GM23338 (cell line): ENCODE results near the gene DUSP7. TPM values are rescaled to one million over a fixed set of nuclear protein-coding genes. Genes with fewer than 3 reads are reported as not detected.
A peak's percentile ranks its signal among the peaks of the same experiment; 100 is the strongest.

ENCODE experiments used
- ATAC-seq: fragments of 200-7000 bp; cut with Tn5 transposase; 3 replicates; pipeline ENCODE4 v1.9.1; 2020
- DNase-seq: peaks from one replicate; pipeline ENCODE4 v3.0.0-alpha.2; 2015; ENCODE audit warnings: low spot score
- H2AFZ ChIP-seq: fragments of 200-600 bp; sonication (generic); 2 replicates; pipeline ENCODE4 v1.8.0; 2016; ENCODE audit warnings: antibody characterized with exemption, mild to moderate bottlenecking, moderate library complexity
- H3F3A ChIP-seq: fragments of 200-600 bp; sonication (generic); replicated peaks from 2 replicates; pipeline ENCODE4 v1.8.0; 2017; ENCODE audit warnings: antibody characterized with exemption, mixed run types, low read depth
- H3K27ac ChIP-seq: fragments of 200-600 bp; sonication (generic); 2 replicates; pipeline ENCODE4 v1.6.1; 2016; ENCODE audit warnings: low read depth
- H3K27me3 ChIP-seq: fragments of 200-600 bp; sonication (generic); 2 replicates; pipeline ENCODE4 v1.8.0; 2016; ENCODE audit warnings: mild to moderate bottlenecking, mixed run types, moderate library complexity; ENCODE audit not compliant: insufficient read depth
- H3K36me3 ChIP-seq: fragments of 200-600 bp; sonication (generic); 2 replicates; pipeline ENCODE4 v1.8.0; 2016; ENCODE audit warnings: mild to moderate bottlenecking; ENCODE audit not compliant: insufficient read depth
- H3K4me1 ChIP-seq: fragments of 200-600 bp; sonication (generic); 2 replicates; pipeline ENCODE4 v1.8.0; 2016; ENCODE audit warnings: mild to moderate bottlenecking, moderate library complexity; ENCODE audit not compliant: insufficient read depth
- H3K4me2 ChIP-seq: fragments of 200-600 bp; sonication (generic); 2 replicates; pipeline ENCODE4 v1.7.1; 2017; ENCODE audit warnings: mixed run types
- H3K4me3 ChIP-seq: fragments of 200-600 bp; sonication (generic); 2 replicates; pipeline ENCODE4 v1.6.1; 2016; ENCODE audit warnings: mixed run types
- H3K79me2 ChIP-seq: fragments of 200-600 bp; sonication (generic); replicated peaks from 2 replicates; pipeline ENCODE4 v1.8.0; 2017; ENCODE audit warnings: mild to moderate bottlenecking; ENCODE audit not compliant: insufficient read depth
- H3K9me2 ChIP-seq: fragments of 200-600 bp; sonication (generic); 2 replicates; pipeline ENCODE4 v1.8.0; 2017; ENCODE audit not compliant: insufficient read depth
- H4K20me1 ChIP-seq: fragments of 200-600 bp; sonication (generic); replicated peaks from 2 replicates; pipeline ENCODE4 v1.8.0; 2017; ENCODE audit warnings: mild to moderate bottlenecking; ENCODE audit not compliant: insufficient read depth
- H3K27ac Mint-ChIP-seq: 2 replicates; pipeline ENCODE4 v1.8.0; 2020; ENCODE audit warnings: inconsistent platforms, mild to moderate bottlenecking, moderate library complexity, mixed read lengths
- H3K27me3 Mint-ChIP-seq: 3 replicates; pipeline ENCODE4 v1.8.0; 2022; ENCODE audit warnings: low read depth, mild to moderate bottlenecking, moderate library complexity, mixed read lengths, inconsistent platforms; ENCODE audit not compliant: insufficient read depth, poor library complexity
- H3K36me3 Mint-ChIP-seq: 3 replicates; pipeline ENCODE4 v1.8.0; 2021; ENCODE audit warnings: low read depth, mild to moderate bottlenecking, inconsistent platforms, moderate library complexity, mixed read lengths
- H3K4me1 Mint-ChIP-seq: 3 replicates; pipeline ENCODE4 v1.8.0; 2020; ENCODE audit warnings: mild to moderate bottlenecking, inconsistent platforms, mixed read lengths
- H3K4me3 Mint-ChIP-seq: 3 replicates; pipeline ENCODE4 v1.8.0; 2021; ENCODE audit warnings: moderate library complexity, mild to moderate bottlenecking, inconsistent platforms, mixed read lengths
- H3K9me3 Mint-ChIP-seq: 3 replicates; pipeline ENCODE4 v1.8.0; 2020; ENCODE audit warnings: moderate library complexity, mild to moderate bottlenecking, inconsistent platforms, mixed read lengths
- CREB1 ChIP-seq: fragments of 250-450 bp; sonication (Bioruptor Pico); IDR thresholded peaks from 2 replicates; pipeline ENCODE4 v1.5.0; 2020; ENCODE audit warnings: low read depth, mild to moderate bottlenecking, moderate library complexity
- EZH2 ChIP-seq: fragments of 200-600 bp; sonication (generic); IDR thresholded peaks from one replicate; pipeline ENCODE4 v1.8.0; 2017; ENCODE audit warnings: antibody characterized with exemption, mild to moderate bottlenecking, low read depth; ENCODE audit not compliant: unreplicated experiment
- EZH2phosphoT487 ChIP-seq: fragments of 200-600 bp; sonication (generic); IDR thresholded peaks from one replicate; pipeline ENCODE4 v1.8.1; 2018; ENCODE audit warnings: antibody characterized with exemption; ENCODE audit not compliant: unreplicated experiment
- JUNB ChIP-seq: IDR thresholded peaks from one replicate; pipeline ENCODE4 v1.6.1; 2016; ENCODE audit warnings: antibody characterized with exemption; ENCODE audit not compliant: unreplicated experiment
- POLR2AphosphoS5 ChIP-seq: IDR thresholded peaks from 2 replicates; pipeline ENCODE4 v1.6.1; 2016; ENCODE audit warnings: antibody characterized with exemption, low read depth
- ZNF114 ChIP-seq: fragments of 250-450 bp; sonication (Bioruptor Pico); IDR thresholded peaks from 2 replicates; pipeline ENCODE4 v1.5.0; 2020; ENCODE audit warnings: mild to moderate bottlenecking, moderate library complexity
- ZNF331 ChIP-seq: fragments of 250-450 bp; sonication (Bioruptor Pico); IDR thresholded peaks from 2 replicates; pipeline ENCODE4 v1.5.0; 2020; ENCODE audit warnings: low read depth, mild to moderate bottlenecking, moderate library complexity
- ZNF462 ChIP-seq: fragments of 250-450 bp; sonication (Bioruptor Pico); IDR thresholded peaks from 2 replicates; pipeline ENCODE4 v1.5.0; 2020; ENCODE audit warnings: mild to moderate bottlenecking, moderate library complexity
- polyA plus RNA-seq: library from polyadenylated mRNA; unstranded; fragments of >200 nt; fragmentation: Nextera tagmentation; extraction: Ambion mirVana; gene quantifications from 2 replicates; pipeline ENCODE4 v1.2.1, GENCODE V29; 2016
- total RNA-seq: library from RNA; depleted of rRNA; stranded (reverse); fragments of >200 nt; shearing (Covaris generic); gene quantifications from 2 replicates; pipeline ENCODE4 v1.2.3, GENCODE V29; 2014
- TF ChIP-seq, protein P1 (sequence below), 2 experiments: fragments of 200-600 bp in 1 of 2; sonication (generic) in 1 of 2; conservative IDR thresholded peaks; 2 replicates each; pipeline versions ENCODE4 v1.5.1 to v1.6.1; 2016 to 2017; ENCODE audit warnings: antibody characterized with exemption in 2 of 2, low read depth in 2 of 2, mild to moderate bottlenecking in 2 of 2, moderate library complexity in 1 of 2
- TF ChIP-seq, protein P2 (sequence below): IDR thresholded peaks from one replicate; pipeline ENCODE4 v1.6.1; 2018; ENCODE audit warnings: antibody characterized with exemption; ENCODE audit not compliant: unreplicated experiment

The DUSP7 gene
- total and polyA plus RNA-seq, 2 experiments from 2014 or later: 5.6 to 14.7 TPM

DNA sequence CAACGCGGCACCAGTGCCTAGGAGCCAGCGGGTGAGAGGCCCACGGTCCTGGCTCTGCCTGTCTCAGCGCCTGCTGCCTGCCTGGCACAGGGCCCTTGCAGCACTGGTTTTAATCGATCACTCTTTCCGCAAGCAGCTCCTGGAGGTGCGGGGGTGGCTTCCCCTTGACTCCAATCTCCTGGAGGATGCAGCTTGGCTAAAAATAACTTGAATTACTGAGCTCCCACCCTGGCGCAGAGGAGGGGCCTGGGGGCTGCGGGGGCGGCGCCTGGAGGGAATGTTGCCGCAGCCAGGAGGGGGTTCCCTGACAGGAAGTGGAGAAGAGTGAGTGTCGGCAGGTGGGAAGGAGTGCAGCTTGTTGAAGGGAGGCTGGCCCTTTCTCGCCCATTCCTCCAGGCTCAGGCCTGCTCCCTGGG is 50.8 kb downstream of the DUSP7 start:
- peak; percentile 85 for DNase-seq
- no peaks in the 10 kb centered on the region for H3K36me3 Mint-ChIP-seq
- peak overlapping the region; percentile 73 for H3K4me2 ChIP-seq
- H3K4me3 Mint-ChIP-seq: peak overlapping the region; percentile 59
- H3K79me2 ChIP-seq: no peaks in the 10 kb centered on the region
- TF ChIP-seq POLR2AphosphoS5: peak; percentile 52; the same call in 1 of the 2 replicates
- no peak for TF ChIP-seq CREB1
- no peak for TF ChIP-seq ZNF331
- TF ChIP-seq, protein P1, sequence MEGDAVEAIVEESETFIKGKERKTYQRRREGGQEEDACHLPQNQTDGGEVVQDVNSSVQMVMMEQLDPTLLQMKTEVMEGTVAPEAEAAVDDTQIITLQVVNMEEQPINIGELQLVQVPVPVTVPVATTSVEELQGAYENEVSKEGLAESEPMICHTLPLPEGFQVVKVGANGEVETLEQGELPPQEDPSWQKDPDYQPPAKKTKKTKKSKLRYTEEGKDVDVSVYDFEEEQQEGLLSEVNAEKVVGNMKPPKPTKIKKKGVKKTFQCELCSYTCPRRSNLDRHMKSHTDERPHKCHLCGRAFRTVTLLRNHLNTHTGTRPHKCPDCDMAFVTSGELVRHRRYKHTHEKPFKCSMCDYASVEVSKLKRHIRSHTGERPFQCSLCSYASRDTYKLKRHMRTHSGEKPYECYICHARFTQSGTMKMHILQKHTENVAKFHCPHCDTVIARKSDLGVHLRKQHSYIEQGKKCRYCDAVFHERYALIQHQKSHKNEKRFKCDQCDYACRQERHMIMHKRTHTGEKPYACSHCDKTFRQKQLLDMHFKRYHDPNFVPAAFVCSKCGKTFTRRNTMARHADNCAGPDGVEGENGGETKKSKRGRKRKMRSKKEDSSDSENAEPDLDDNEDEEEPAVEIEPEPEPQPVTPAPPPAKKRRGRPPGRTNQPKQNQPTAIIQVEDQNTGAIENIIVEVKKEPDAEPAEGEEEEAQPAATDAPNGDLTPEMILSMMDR (conservative IDR thresholded peaks at IDR 0.05; ENCODE audit: low read depth in 2 of 2): no peak
- no peak for TF ChIP-seq JUNB
- H2AFZ ChIP-seq: peak overlapping the region; percentile 91
- ATAC-seq: peak; percentile 47
- H3F3A ChIP-seq: no peaks in the 10 kb centered on the region; the same call in 1 of the 2 replicates
- no peaks in the 10 kb centered on the region for H3K27me3 ChIP-seq
- no peaks in the 10 kb centered on the region for H3K9me3 Mint-ChIP-seq
- no peaks in the 10 kb centered on the region for H4K20me1 ChIP-seq
- peaks cover 30% of the 10 kb centered on the region; the same call in 1 of the 2 replicates for H3K4me1 ChIP-seq
- no peak overlapping the region for H3K27ac ChIP-seq
- peaks cover 58% of the 10 kb centered on the region for H3K4me1 Mint-ChIP-seq
- no peaks in the 10 kb centered on the region for H3K36me3 ChIP-seq
- H3K9me2 ChIP-seq: no peaks in the 10 kb centered on the region
- no peak overlapping the region for H3K27ac Mint-ChIP-seq
- peaks cover 23% of the 10 kb centered on the region for H3K27me3 Mint-ChIP-seq
- H3K4me3 ChIP-seq: peak overlapping the region; percentile 47

DNA sequence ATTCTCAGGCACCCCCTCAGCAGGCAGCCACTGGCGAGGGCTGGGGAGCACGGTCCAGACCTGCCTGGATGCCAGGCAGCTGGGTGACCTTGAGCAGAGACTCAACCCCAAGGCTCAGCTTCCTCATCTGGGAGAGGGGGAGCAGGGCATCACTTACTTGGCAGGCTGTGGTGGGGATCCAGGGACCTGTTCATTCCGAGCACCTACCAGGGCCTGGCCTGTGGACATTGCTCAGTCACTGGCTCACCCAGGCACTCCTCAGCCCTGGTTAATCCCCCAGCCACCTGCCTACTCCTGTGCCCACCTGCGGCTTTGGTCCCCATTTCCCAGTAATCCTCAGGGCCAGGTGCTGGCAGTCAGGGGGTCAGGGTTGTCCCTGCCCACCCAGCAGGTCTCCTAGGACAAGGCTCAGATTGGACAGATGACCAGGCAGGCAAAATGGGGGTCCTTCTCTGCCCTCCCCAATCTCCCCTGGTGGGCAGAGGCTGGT is 51.4 kb downstream of the DUSP7 start:
- Mint-ChIP-seq H3K9me3 (no peaks in the 10 kb centered on the region), H3K4me3 (peak overlapping the region; percentile 59; the same call in 2 of the 3 replicates), H3K27ac (no peak overlapping the region), H3K4me1 (peaks cover 60% of the 10 kb centered on the region), H3K27me3 (peaks cover 22% of the 10 kb centered on the region), H3K36me3 (no peaks in the 10 kb centered on the region)
- ATAC-seq: no peak
- Histone ChIP-seq H4K20me1 (no peaks in the 10 kb centered on the region), H3K9me2 (no peaks in the 10 kb centered on the region), H2AFZ (peak overlapping the region; percentile 91), H3K4me1 (peaks cover 30% of the 10 kb centered on the region; the same call in 1 of the 2 replicates), H3K4me3 (peak overlapping the region; percentile 47; the same call in 1 of the 2 replicates), H3K27ac (no peak overlapping the region), H3F3A (no peaks in the 10 kb centered on the region; the same call in 1 of the 2 replicates), H3K36me3 (no peaks in the 10 kb centered on the region), H3K79me2 (no peaks in the 10 kb centered on the region), H3K27me3 (no peaks in the 10 kb centered on the region), H3K4me2 (peak overlapping the region; percentile 73; the same call in 1 of the 2 replicates)
- no peak for DNase-seq
- TF ChIP-seq ZNF462 (CRISPR knock-in tag): no peak
- TF ChIP-seq EZH2phosphoT487: no peak
- TF ChIP-seq, protein P2, sequence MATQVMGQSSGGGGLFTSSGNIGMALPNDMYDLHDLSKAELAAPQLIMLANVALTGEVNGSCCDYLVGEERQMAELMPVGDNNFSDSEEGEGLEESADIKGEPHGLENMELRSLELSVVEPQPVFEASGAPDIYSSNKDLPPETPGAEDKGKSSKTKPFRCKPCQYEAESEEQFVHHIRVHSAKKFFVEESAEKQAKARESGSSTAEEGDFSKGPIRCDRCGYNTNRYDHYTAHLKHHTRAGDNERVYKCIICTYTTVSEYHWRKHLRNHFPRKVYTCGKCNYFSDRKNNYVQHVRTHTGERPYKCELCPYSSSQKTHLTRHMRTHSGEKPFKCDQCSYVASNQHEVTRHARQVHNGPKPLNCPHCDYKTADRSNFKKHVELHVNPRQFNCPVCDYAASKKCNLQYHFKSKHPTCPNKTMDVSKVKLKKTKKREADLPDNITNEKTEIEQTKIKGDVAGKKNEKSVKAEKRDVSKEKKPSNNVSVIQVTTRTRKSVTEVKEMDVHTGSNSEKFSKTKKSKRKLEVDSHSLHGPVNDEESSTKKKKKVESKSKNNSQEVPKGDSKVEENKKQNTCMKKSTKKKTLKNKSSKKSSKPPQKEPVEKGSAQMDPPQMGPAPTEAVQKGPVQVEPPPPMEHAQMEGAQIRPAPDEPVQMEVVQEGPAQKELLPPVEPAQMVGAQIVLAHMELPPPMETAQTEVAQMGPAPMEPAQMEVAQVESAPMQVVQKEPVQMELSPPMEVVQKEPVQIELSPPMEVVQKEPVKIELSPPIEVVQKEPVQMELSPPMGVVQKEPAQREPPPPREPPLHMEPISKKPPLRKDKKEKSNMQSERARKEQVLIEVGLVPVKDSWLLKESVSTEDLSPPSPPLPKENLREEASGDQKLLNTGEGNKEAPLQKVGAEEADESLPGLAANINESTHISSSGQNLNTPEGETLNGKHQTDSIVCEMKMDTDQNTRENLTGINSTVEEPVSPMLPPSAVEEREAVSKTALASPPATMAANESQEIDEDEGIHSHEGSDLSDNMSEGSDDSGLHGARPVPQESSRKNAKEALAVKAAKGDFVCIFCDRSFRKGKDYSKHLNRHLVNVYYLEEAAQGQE: no peak
- TF ChIP-seq CREB1: no peak
- TF ChIP-seq ZNF114 (CRISPR knock-in tag): no peak
- TF ChIP-seq JUNB: no peak
- TF ChIP-seq POLR2AphosphoS5: no peak
- TF ChIP-seq EZH2: no peak
